ENCODE results near the gene CD44.

CD44 gene

GRCh38 chr11:35139722-35140282, 831 bp downstream of the CD44 start:
- DNase-seq (ENCODE audit: low read depth, low spot score), result no peak

GRCh38 chr11:35141071-35141470, 2.1 kb downstream of the CD44 start:
- no peak for DNase-seq (ENCODE audit: low read depth, low spot score)

DNA sequence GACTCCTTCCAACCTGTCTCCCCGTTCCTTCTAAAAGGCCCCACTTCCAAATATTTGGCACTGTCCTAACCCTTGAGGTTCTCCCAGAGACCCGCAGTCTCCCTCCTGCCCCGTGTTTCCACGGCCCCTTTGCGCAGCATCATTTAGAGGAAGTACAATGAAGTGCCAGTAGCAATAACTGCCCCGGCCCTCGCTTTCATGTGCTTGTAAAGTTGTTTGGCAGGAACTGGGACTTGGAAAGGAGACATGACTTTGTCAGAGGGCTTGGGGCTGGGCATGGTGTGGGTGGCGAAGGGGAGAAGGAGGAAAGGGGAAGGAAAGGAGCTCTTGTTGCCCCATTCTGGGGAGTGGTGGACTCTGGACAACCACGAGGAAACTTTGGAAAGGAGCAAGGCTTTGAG, 2.6 kb downstream of the CD44 start:
- no peak for DNase-seq (ENCODE audit: low read depth, low spot score)

DNA sequence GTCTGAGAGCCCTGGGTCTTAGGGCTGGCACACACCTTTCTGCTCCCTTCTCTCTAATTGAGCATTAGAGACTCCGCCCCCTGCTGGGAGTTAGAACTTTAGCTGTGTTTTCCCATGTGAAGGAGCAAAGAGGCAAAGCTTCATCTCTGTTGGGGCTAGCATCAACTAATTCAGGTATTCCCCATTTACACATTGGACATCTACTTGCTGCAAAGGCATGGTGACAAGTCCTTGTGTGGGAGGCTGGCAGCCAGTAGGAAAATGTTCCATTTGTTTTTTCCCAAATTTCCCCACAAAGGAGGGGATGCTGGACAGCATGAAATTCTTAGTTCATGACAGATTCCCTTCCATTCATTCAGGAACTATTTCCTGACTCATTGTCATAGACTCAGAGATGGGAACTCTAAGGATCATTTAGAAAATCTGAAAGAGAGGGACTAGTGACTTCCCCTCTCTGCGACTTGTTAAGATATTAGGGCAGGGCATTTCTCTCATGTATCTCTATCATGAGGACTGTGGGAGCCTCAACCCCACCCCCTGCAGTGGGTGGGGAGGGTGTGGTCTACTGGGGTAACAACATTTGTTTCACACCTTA, 3.6 kb downstream of the CD44 start:
- DNase-seq (ENCODE audit: low read depth, low spot score), result no peak

DNA sequence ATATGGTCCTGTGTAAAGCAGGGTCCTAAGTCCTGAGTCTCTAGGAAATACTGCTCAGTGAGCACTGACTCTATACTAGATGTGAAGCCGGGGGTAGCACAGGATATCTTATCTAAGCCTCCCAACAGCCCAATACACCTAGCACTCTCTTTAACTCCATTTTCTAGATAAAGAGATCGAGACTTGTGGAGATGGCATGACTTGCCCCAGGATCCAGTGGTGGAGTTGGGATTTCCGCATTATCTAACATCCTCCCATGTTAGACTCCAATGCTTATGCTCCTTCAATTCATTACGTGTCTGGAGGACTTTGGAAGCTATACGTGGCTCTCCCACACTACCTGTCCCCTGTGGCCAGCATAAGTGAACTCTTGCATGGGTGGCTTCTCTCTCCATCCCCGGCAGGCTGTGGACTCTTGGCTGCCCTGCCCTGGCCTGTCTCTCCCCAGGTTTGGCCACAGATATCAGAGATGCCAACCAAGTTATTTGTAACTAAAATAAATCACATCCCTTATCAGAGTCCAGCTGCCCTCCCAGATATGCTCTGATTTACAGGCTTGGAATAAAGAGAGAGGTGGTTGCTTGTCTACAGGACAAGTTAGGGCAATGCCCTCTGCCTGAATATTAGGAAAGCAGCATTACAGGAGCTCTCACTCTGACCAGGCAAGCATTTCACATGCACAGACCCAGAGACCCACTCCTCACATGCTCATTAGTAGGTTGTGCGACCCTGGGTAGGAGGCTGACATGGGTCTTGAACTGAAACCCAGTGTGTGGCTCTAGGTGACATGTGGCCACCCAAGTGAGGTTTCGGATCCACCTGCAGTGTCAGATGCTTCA, 4.5 kb downstream of the CD44 start:
- DNase-seq (ENCODE audit: low read depth, low spot score), result no peak

DNA sequence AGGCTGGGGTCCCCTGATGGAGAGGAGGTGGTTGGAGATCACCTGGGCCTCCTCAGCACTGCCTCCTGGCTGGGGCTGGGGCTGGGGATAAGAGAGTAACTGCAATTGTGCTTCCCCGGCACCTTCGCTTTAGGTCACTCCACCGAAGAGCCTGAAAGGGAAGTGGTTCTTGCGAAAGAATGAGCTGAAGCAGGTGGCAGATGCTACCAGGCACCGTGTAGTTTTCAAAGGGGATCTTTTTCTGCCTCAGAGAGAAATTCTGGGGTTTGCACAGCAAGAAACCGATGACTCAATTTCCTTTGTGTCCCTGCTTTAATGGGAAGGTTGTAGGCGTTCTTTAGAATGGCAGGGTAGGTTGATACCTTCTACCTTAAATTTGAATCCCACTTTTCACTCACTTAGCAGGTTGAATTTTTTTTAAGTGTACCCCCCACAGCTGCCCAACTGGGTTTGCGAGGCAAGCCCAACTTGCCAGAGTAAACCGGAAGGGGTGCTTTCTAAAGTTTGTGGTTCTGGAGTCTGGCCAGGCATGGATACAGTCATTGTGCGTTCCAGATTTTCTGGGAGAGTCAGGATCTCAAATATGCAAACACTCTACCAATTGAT, 5.3 kb downstream of the CD44 start:
- DNase-seq (ENCODE audit: low read depth, low spot score), result no peak

GRCh38 chr11:35144806-35145205, 5.8 kb downstream of the CD44 start:
- no peak for DNase-seq (ENCODE audit: low read depth, low spot score)

- no peak for DNase-seq (ENCODE audit: low read depth, low spot score)
These were observed 6.3 kb downstream of the CD44 start for GRCh38 chr11:35145271-35145670.

- peak; percentile 59 for DNase-seq (ENCODE audit: low read depth, low spot score)
These were observed 7.1 kb downstream of the CD44 start for GRCh38 chr11:35146074-35146521.

GRCh38 chr11:35146711-35147110, 7.7 kb downstream of the CD44 start:
- DNase-seq (ENCODE audit: low read depth, low spot score), result no peak

DNA sequence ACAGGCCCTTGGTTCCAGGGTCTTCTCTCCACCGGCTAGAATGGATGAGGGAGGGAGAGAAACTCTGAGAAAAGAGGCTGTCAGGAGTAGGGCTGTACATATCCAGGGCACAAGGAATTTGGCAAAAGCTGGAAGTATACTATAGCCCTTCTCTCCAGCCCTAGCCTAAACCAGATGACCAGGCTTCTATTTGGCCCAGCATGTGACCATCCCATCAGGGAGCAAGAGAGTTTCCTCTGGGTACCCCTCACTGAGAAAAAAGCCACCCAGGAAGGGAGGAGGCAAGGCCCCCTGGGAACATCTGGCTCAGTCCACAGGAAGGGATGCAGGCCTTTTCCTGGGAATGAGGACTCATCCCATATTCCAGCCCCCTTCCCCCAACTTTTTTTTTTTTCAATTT, 8.3 kb downstream of the CD44 start:
- no peak for DNase-seq (ENCODE audit: low read depth, low spot score)

DNA sequence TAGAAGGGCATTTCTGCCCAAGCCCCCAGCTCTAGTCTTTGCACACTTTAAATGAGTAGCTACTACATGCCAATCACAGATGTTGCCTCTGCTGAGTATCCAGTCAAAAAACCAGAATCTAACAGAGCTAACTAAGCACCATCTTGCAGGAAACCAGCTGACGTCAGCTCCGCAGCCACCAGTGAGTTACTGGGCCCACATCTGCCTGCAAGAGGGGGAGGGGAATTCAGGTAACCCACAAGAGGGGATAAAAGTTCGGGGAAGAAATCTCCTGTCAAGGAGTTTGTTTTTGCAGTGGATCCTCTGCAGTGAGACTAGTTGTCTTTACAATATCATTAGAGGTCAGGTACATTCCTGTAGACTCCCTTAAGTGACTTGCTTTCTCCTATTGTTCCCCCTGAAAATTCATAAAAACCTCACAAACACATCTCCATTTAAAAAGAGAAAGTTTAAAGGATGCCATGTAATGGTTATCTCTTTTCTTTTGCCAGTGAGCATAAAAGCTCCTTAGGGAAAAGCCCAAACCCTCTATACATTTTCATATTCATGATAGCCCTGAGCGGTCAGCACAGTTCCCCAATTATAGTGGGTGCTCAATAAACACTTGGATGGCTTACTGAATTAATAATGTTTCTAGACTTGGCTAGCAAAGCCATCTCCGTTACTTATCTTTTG, 9.3 kb downstream of the CD44 start:
- DNase-seq (ENCODE audit: low read depth, low spot score), result no peak

DNA sequence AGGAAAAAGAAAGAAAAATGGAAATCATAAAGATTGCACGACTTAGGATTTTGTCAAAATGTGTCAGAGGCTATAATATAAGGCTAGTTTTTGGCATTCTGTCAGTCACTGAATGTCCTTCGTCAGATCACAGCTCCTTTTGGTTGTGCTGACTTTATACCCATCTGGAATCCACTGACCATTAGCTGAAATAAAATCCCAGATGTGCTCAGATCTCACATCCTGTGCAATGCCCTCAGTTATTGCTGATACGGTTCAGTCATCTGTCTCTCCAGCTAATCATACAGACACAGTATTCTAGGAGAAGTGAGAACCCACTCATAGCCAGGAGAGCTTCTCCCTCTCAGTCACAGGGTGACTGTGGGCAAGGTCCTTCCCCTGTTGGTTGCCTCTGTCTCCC, 11.5 kb downstream of the CD44 start:
- no peak for DNase-seq (ENCODE audit: low read depth, low spot score)

DNA sequence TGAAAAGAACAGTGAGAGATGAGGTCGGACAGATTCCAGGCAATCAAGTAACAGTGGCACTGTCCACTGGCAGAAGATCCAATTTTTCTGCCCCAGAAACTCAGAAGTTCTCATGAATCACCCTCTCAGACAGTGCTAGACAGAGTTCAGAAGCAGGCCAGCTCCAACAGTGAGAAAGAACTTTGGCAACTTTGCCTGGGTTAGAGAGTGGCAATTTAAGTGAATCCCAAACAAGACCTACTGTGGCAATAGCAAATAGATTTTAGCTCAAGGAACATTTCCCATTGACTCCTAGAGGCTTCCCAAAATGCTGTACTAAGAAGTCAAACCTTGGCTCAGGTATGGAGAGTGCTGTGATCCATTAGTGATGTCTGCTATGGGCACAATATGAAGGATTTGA, 12.3 kb downstream of the CD44 start:
- no peak for DNase-seq (ENCODE audit: low read depth, low spot score)

GRCh38 chr11:35151683-35152280, 12.8 kb downstream of the CD44 start:
- DNase-seq (ENCODE audit: low read depth, low spot score), result no peak

DNA sequence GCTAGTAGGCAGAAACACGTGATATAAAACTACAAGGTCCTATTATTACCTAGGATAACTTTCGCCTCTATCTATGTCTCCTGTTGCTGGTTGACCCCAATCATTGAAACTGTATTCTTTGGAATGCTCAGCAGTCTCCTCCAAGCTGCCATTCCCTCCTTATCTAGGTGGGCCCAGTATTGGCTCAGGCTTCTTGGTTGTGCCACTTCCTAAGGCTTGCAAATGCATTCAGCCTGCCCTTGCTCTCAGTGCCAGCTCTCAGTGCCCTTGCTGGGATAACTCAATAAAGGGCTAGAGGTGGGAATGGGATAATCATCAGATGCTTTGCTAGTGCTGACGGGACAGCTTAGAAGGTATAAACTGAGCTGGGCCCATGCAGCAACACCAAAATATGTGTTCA, 13.6 kb downstream of the CD44 start:
- DNase-seq (ENCODE audit: low read depth, low spot score), result no peak

DNA sequence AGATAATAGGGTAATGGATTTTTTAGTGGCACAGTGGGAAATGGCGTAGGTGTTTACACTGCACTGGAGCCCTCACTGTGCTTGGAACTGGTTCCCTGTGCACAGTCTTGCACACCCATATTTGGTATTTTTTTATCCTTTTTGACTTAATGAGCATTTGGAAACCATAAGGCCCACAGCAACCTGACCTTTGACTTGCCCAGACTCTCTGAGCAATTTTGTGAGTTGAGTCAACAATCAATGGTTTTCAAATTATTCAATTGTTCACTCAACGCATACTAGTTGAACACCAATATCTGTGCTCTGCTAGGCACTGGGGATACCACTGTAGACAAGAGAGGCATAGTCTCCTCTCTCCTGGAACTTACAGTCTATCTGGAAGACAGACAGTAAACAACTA, 14.3 kb downstream of the CD44 start:
- no peak for DNase-seq (ENCODE audit: low read depth, low spot score)

DNA sequence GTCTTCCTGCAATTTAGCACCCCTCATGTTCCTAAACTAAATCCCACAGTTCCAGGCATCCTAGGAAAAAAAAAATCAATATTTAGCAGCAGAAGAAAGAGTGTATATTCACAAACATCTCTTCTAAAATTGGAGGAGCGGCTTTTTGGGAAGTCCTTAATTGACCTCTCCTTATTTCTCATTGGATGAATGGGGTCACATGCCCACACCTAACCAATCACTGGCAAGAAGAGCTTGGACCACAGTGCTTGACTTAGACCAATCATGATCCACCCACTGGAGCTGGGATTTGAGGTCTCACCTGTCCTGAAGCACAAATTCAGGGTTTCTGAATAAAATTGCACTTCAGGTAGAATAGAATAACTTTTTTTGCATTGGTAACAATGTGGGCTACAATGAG, 16.0 kb downstream of the CD44 start:
- no peak for DNase-seq (ENCODE audit: low read depth, low spot score)

DNA sequence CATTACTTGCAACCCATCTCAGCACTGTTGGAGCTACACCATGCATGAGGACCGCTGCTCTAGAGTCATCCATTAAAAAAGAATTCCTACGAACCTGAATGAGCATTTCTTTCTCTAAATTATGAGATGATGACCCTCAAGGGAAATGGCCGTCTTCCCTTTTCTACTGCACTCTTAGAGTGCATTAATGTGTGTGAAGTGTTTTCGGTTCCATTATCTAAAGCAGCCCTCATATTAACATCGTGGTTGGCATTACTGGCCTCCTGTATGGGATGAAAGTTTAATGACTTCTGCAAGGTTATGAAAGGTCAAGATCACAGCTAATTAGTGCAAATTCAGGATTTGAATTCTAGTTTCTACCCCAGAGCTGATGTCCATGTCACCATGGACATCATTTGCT, 16.7 kb downstream of the CD44 start:
- no peak for DNase-seq (ENCODE audit: low read depth, low spot score)

DNA sequence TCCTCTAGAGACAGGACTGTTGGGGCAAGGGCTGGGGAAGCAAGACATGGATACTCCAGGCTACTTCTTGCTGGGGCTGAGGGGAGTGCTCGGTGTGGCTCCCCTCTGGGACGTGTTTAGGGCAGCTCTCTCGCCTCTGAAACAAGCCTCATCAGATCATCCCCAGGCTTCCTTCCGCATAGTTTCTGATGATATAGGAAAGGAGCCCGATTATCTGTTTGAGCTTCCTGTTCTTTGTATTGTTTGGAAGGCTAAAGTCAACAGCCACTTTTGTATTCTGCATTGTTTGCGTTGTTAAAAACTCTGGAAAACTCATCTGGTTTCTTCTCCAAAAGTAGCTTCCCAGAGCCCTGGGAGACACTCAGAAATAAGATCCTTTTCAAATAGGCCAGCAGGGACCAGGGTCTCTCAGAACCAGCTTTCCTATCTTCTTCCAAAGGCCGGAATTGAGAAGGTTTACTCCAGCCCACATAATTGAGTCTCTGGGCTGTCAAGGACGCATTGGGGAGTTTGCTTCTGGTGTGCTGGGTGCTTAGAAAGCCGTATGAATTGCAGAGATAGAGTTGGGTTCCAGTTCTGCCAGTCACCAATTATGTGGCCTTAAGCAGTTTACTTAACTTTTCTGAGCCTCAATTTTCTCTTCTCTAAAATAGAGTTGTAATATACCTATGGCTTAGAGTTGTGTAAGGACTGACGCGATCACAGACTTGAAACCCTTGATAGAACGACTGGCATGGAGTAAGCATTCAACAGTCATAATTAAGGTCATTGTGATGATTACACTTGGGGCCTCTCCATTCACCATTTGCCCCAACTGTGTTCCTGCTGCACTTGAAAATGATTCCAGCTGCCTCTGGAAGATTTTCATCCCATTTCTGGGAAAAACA, 19.1 kb downstream of the CD44 start:
- no peak for DNase-seq (ENCODE audit: low read depth, low spot score)
